ENCODE measurements around the gene APOL1.

DNA sequence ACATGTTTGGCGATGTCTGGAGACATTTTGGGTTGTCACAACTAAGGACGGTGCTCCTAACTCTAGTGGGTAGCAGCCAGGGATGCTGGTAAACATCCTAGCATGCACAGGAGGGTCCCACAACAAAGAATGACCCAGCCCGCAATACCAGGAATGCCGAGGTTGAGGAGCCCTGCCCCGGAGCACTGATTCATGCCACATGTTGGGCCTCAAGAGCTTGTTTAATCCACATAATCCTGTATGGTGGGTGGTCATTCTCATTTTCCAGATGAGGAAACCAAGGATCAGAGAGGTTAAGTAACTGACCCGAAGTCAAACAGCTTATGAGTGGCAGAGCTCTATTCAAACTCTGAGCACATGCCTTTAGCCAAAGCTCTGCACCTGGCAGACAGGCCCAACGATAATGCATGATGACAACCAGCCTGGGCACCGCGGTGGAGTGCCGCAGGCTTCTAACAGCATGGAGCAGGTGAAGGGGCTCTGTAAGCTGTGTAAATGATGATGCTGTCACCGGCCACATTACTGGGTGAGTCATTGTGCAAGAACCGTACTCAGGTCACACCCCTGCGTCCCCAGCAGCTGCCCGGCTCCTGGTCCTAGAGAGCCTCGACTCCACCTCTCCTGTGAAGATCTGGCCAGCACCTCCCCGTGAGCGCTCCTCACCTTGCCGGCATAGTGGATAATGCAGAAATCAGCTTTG lies 58.6 kb downstream of the APOL1 start:
- TF ChIP-seq, protein P1, sequence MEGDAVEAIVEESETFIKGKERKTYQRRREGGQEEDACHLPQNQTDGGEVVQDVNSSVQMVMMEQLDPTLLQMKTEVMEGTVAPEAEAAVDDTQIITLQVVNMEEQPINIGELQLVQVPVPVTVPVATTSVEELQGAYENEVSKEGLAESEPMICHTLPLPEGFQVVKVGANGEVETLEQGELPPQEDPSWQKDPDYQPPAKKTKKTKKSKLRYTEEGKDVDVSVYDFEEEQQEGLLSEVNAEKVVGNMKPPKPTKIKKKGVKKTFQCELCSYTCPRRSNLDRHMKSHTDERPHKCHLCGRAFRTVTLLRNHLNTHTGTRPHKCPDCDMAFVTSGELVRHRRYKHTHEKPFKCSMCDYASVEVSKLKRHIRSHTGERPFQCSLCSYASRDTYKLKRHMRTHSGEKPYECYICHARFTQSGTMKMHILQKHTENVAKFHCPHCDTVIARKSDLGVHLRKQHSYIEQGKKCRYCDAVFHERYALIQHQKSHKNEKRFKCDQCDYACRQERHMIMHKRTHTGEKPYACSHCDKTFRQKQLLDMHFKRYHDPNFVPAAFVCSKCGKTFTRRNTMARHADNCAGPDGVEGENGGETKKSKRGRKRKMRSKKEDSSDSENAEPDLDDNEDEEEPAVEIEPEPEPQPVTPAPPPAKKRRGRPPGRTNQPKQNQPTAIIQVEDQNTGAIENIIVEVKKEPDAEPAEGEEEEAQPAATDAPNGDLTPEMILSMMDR (IDR thresholded peaks at IDR 0.05; ENCODE audit: low read depth, low read length) = no peak
- TF ChIP-seq POLR2A (IDR thresholded peaks at IDR 0.05; ENCODE audit: extremely low read depth, insufficient read length) = no peak
- TF ChIP-seq MYC (IDR thresholded peaks at IDR 0.05; ENCODE audit: low read depth, low read length) = no peak
- TF ChIP-seq, protein P2, sequence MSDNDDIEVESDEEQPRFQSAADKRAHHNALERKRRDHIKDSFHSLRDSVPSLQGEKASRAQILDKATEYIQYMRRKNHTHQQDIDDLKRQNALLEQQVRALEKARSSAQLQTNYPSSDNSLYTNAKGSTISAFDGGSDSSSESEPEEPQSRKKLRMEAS (IDR thresholded peaks at IDR 0.05; ENCODE audit: low read depth, low read length) = no peak

All from NB4 (cell line).